GM12878 (cell line): ENCODE measurements around the gene NHLRC4. TPM values are rescaled to one million over a fixed set of nuclear protein-coding genes. Genes with fewer than 3 reads are reported as not detected.

Source experiments
- ATAC-seq: fragments of 200-7000 bp; cut with Tn5 transposase; 3 replicates; pipeline ENCODE4 v1.9.1; 2020; ENCODE audit warnings: mild to moderate bottlenecking, moderate library complexity
- BruUV-seq: library from RNA; stranded (reverse); fragments of 400-500 nt; replicated peaks from 2 replicates; lab custom pipeline; 2021; lab: Mats Ljungman, UMichigan
- CTCF ChIA-PET: fragments of 300-600 bp; sonication (Branson Sonifier 250); formaldehyde crosslinking; extraction: SDS; loops from one replicate; lab custom pipeline; 2021; ENCODE audit warnings: inconsistent platforms; lab: Yijun Ruan, JAX
- POLR2A ChIA-PET: fragments of 350-600 bp; formaldehyde crosslinking; extraction: SDS; loops from one replicate; lab custom pipeline; 2021; ENCODE audit warnings: inconsistent platforms; lab: Charles Lee
- RAD21 ChIA-PET: fragments of 300-600 bp; sonication (Branson Sonifier 250); formaldehyde crosslinking; loops from one replicate; lab custom pipeline; 2023; ENCODE audit warnings: antibody characterized with exemption; ENCODE audit not compliant: unreplicated experiment; lab: Charles Lee
- SMC1A ChIA-PET: fragments of 300-600 bp; sonication (Branson Sonifier 250); formaldehyde crosslinking; loops from one replicate; lab custom pipeline; 2023; ENCODE audit not compliant: unreplicated experiment, uncharacterized antibody; lab: Charles Lee
- DNase-seq: peaks from one replicate; pipeline ENCODE4 v3.0.0-alpha.2; 2011; ENCODE audit warnings: low read depth, low spot score
- FAIRE-seq: peaks from 3 replicates; lab custom pipeline; 2011; peaks lifted over from hg19 to GRCh38; lab: Jason Lieb, UNC
- H2AFZ ChIP-seq: 2 replicates; pipeline ENCODE4 v1.6.0; 2011; ENCODE audit warnings: low read depth, low read length, control low read depth; ENCODE audit not compliant: control insufficient read depth
- H3K27ac ChIP-seq: 2 replicates; pipeline ENCODE4 v1.5.1; 2011; ENCODE audit warnings: control low read depth; ENCODE audit not compliant: control insufficient read depth, insufficient read depth
- H3K27me3 ChIP-seq, 2 experiments: replicated peaks in 1 of 2; 2 replicates each; pipeline versions ENCODE4 v1.6.0 to v1.6.1; 2011; ENCODE audit warnings: low read length in 1 of 2; ENCODE audit not compliant: control insufficient read depth in 2 of 2, insufficient read depth in 2 of 2
- H3K36me3 ChIP-seq, 2 experiments: 2 replicates each; pipeline ENCODE4 v1.5.1; 2011; ENCODE audit warnings: low read length in 1 of 2; ENCODE audit not compliant: control insufficient read depth in 2 of 2, insufficient read depth in 2 of 2
- H3K4me1 ChIP-seq: 2 replicates; pipeline ENCODE4 v1.6.1; 2011; ENCODE audit warnings: mild to moderate bottlenecking, low read length, moderate library complexity, mixed read lengths; ENCODE audit not compliant: control insufficient read depth, insufficient read depth
- H3K4me2 ChIP-seq: 2 replicates; pipeline ENCODE4 v1.6.0; 2011; ENCODE audit warnings: control low read depth; ENCODE audit not compliant: control insufficient read depth, insufficient read depth
- H3K4me3 ChIP-seq: fragments of 200-600 bp; sonication (generic); 2 replicates; pipeline ENCODE4 v1.5.1; 2016
- H3K79me2 ChIP-seq: 2 replicates; pipeline ENCODE4 v1.6.0; 2011; ENCODE audit warnings: low read length; ENCODE audit not compliant: control insufficient read depth, insufficient read depth
- H3K9ac ChIP-seq: 2 replicates; pipeline ENCODE4 v1.8.0; 2011; ENCODE audit warnings: low read length, control low read depth, mixed read lengths; ENCODE audit not compliant: control insufficient read depth, insufficient read depth
- H3K9me3 ChIP-seq: replicated peaks from 3 replicates; pipeline ENCODE4 v1.5.1; 2011; ENCODE audit warnings: mild to moderate bottlenecking, low read length; ENCODE audit not compliant: control insufficient read depth, insufficient read depth
- H4K20me1 ChIP-seq: 2 replicates; pipeline ENCODE4 v1.6.0; 2011; ENCODE audit not compliant: control insufficient read depth, insufficient read depth
- EZH2 ChIP-seq: IDR thresholded peaks from 2 replicates; pipeline ENCODE4 v1.6.1; 2012; ENCODE audit warnings: low read depth, mild to moderate bottlenecking, control low read depth, inconsistent platforms, low read length, borderline replicate concordance; ENCODE audit not compliant: control insufficient read depth
- HDAC2 ChIP-seq: fragments of 200-600 bp; sonication (generic); IDR thresholded peaks from 2 replicates; pipeline ENCODE4 v1.6.1; 2017
- IRF4 ChIP-seq: IDR thresholded peaks from 2 replicates; pipeline ENCODE4 v1.6.1; 2011; ENCODE audit warnings: low read depth, low read length
- KAT2A ChIP-seq: conservative IDR thresholded peaks from 2 replicates; pipeline ENCODE4 v1.6.1; 2011; ENCODE audit warnings: low read depth, low read length; ENCODE audit not compliant: control insufficient read depth
- MAX ChIP-seq: IDR thresholded peaks from 2 replicates; pipeline ENCODE4 v1.6.1; 2012; ENCODE audit warnings: low read depth, low read length, improper control_type of control experiment
- MYC ChIP-seq: IDR thresholded peaks from 2 replicates; pipeline ENCODE4 v1.6.1; 2011; ENCODE audit warnings: mild to moderate bottlenecking, low read length, moderate library complexity, inconsistent platforms; ENCODE audit not compliant: insufficient read depth, insufficient replicate concordance, insufficient read length, severe bottlenecking
- POLR2A ChIP-seq: IDR thresholded peaks from 2 replicates; pipeline ENCODE4 v1.6.1; 2011; ENCODE audit warnings: low read depth, mild to moderate bottlenecking, low read length
- POU2F2 ChIP-seq: IDR thresholded peaks from 3 replicates; pipeline ENCODE4 v1.6.1; 2011; ENCODE audit warnings: low read depth, mild to moderate bottlenecking, low read length, borderline replicate concordance
- RBBP5 ChIP-seq: fragments of 200-600 bp; sonication (generic); conservative IDR thresholded peaks from 2 replicates; pipeline ENCODE4 v1.6.1; 2016
- RELA ChIP-seq: fragments of 450-650 bp; IDR thresholded peaks from 2 replicates; pipeline ENCODE4 v1.8.0; 2014; ENCODE audit warnings: borderline replicate concordance; ENCODE audit not compliant: partially characterized antibody
- RFX5 ChIP-seq: IDR thresholded peaks from 2 replicates; pipeline ENCODE4 v1.6.1; 2011; ENCODE audit warnings: low read depth, low read length, improper control_type of control experiment
- ZBED1 ChIP-seq: IDR thresholded peaks from 2 replicates; pipeline ENCODE4 v1.6.1; 2016; ENCODE audit warnings: borderline replicate concordance
- WGBS: methylation state at CpG from one replicate; pipeline ENCODE4 v1.1.6; 2016; ENCODE audit warnings: low lambda C conversion rate; ENCODE audit not compliant: insufficient replicate concordance, insufficient coverage; ENCODE audit errors: missing lambda C conversion rate; 5-methylcytosine and 5-hydroxymethylcytosine counted together
- in situ Hi-C: fragments of 300-500 bp; cut with MboI; formaldehyde crosslinking; loops from 9 replicates; pipeline ENCODE4 v1.14.3; 2018; ENCODE audit warnings: mixed read lengths
- intact Hi-C: fragments of 100-400 bp; cut with micrococcal nuclease; formaldehyde crosslinking; loops from one replicate; pipeline ENCODE4 v1.14.2; 2022; ENCODE audit not compliant: unreplicated experiment
- polyA plus RNA-seq, 11 experiments: library from polyadenylated mRNA; depleted of rRNA in 4 of 11; unstranded in 6 of 11; stranded (reverse) in 5 of 11; fragments of >200 nt; fragmentation: Nextera tagmentation in 4 of 11; fragmentation: Illumina TruSeq in 1 of 11; extraction: Ambion mirVana in 4 of 11; extraction: Trizol in 1 of 11; gene quantifications; 1 replicate in 1 of 11; 2 replicates in 10 of 11; pipeline versions ENCODE4 v1.2.1 to v1.2.3, GENCODE V29; 2011 to 2016; ENCODE audit warnings: inconsistent platforms in 2 of 11, missing spikeins in 2 of 11, low read depth in 1 of 11
- total RNA-seq, 4 experiments: library from RNA; depleted of rRNA in 3 of 4; stranded (reverse); fragments of >200 nt in 3 of 4; fragmentation: Illumina TruSeq in 1 of 4; extraction: Trizol in 1 of 4; gene quantifications; 2 replicates each; pipeline versions ENCODE4 v1.2.1 to v1.2.3, GENCODE V29; 2013 to 2021
- TF ChIP-seq, protein P1 (sequence below): fragments of 450-650 bp; IDR thresholded peaks from 2 replicates; pipeline ENCODE4 v1.6.1; 2017; ENCODE audit warnings: mild to moderate bottlenecking, moderate library complexity
- TF ChIP-seq, protein P2 (sequence below), 3 experiments: IDR thresholded peaks in 2 of 3; conservative IDR thresholded peaks in 1 of 3; 2 replicates each; pipeline ENCODE4 v1.5.1; 2011; ENCODE audit warnings: low read depth in 3 of 3, low read length in 3 of 3, mild to moderate bottlenecking in 3 of 3, control low read depth in 2 of 3, moderate library complexity in 2 of 3, inconsistent platforms in 1 of 3, mixed read lengths in 1 of 3; ENCODE audit not compliant: control insufficient read depth in 2 of 3, insufficient read depth in 1 of 3; ENCODE audit errors: extremely low read depth in 1 of 3
- TF ChIP-seq, protein P3 (sequence below): fragments of 450-650 bp; IDR thresholded peaks from 2 replicates; pipeline ENCODE4 v1.6.1; 2014; ENCODE audit warnings: mild to moderate bottlenecking

Gene NHLRC4
- total and polyA plus RNA-seq, 10 of the 15 experiments (the other 5 are each of a cell fraction or from before 2014, with no cell fraction given) = 0.07 to 1.1 (median 0.57) TPM; not detected in 3

GRCh38 chr16:540645-541340, 26.0 kb upstream of the NHLRC4 start:
- WGBS = over 99% methylated on average over 28 of the region's 29 CpGs
- CTCF ChIA-PET = interaction anchor here (1.1 kb wide), 1 partner anchor 10 kb away, joined by 3 read pairs; no protein-coding TSS in a partner anchor
- TF ChIP-seq HDAC2 (no peak), RBBP5 (no peak), RELA (no peak), EZH2 (no peak), MYC (no peak), POU2F2 (no peak), IRF4 (no peak), MAX (no peak), KAT2A (no peak), RFX5 (no peak), ZBED1 (no peak), POLR2A (no peak)
- TF ChIP-seq, protein P1, sequence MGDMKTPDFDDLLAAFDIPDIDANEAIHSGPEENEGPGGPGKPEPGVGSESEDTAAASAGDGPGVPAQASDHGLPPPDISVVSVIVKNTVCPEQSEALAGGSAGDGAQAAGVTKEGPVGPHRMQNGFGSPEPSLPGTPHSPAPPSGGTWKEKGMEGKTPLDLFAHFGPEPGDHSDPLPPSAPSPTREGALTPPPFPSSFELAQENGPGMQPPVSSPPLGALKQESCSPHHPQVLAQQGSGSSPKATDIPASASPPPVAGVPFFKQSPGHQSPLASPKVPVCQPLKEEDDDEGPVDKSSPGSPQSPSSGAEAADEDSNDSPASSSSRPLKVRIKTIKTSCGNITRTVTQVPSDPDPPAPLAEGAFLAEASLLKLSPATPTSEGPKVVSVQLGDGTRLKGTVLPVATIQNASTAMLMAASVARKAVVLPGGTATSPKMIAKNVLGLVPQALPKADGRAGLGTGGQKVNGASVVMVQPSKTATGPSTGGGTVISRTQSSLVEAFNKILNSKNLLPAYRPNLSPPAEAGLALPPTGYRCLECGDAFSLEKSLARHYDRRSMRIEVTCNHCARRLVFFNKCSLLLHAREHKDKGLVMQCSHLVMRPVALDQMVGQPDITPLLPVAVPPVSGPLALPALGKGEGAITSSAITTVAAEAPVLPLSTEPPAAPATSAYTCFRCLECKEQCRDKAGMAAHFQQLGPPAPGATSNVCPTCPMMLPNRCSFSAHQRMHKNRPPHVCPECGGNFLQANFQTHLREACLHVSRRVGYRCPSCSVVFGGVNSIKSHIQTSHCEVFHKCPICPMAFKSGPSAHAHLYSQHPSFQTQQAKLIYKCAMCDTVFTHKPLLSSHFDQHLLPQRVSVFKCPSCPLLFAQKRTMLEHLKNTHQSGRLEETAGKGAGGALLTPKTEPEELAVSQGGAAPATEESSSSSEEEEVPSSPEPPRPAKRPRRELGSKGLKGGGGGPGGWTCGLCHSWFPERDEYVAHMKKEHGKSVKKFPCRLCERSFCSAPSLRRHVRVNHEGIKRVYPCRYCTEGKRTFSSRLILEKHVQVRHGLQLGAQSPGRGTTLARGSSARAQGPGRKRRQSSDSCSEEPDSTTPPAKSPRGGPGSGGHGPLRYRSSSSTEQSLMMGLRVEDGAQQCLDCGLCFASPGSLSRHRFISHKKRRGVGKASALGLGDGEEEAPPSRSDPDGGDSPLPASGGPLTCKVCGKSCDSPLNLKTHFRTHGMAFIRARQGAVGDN = no peak
- TF ChIP-seq, protein P2, sequence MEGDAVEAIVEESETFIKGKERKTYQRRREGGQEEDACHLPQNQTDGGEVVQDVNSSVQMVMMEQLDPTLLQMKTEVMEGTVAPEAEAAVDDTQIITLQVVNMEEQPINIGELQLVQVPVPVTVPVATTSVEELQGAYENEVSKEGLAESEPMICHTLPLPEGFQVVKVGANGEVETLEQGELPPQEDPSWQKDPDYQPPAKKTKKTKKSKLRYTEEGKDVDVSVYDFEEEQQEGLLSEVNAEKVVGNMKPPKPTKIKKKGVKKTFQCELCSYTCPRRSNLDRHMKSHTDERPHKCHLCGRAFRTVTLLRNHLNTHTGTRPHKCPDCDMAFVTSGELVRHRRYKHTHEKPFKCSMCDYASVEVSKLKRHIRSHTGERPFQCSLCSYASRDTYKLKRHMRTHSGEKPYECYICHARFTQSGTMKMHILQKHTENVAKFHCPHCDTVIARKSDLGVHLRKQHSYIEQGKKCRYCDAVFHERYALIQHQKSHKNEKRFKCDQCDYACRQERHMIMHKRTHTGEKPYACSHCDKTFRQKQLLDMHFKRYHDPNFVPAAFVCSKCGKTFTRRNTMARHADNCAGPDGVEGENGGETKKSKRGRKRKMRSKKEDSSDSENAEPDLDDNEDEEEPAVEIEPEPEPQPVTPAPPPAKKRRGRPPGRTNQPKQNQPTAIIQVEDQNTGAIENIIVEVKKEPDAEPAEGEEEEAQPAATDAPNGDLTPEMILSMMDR (IDR thresholded peaks at IDR 0.05 in 2 of 3, conservative IDR thresholded peaks at IDR 0.05 in 1 of 3; ENCODE audit: control insufficient read depth in 2 of 3, extremely low read depth in 1 of 3, insufficient read depth in 1 of 3, low read depth in 3 of 3, low read length in 3 of 3) = no peak
- TF ChIP-seq, protein P3, sequence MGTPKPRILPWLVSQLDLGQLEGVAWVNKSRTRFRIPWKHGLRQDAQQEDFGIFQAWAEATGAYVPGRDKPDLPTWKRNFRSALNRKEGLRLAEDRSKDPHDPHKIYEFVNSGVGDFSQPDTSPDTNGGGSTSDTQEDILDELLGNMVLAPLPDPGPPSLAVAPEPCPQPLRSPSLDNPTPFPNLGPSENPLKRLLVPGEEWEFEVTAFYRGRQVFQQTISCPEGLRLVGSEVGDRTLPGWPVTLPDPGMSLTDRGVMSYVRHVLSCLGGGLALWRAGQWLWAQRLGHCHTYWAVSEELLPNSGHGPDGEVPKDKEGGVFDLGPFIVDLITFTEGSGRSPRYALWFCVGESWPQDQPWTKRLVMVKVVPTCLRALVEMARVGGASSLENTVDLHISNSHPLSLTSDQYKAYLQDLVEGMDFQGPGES = no peak

More at GRCh38 chr16:540645-541340, 26.0 kb upstream of the NHLRC4 start:
- Histone ChIP-seq H3K9me3 (no peaks in the 10 kb centered on the region), H2AFZ (no peak overlapping the region), H3K4me3 (no peak overlapping the region), H3K27ac (no peak overlapping the region), H3K9ac (no peak overlapping the region), H3K36me3 (peaks cover 0 to 20% of the 10 kb centered on the region in 2 experiments; a peak in 2 of 4 replicates), H4K20me1 (no peaks in the 10 kb centered on the region), H3K79me2 (no peaks in the 10 kb centered on the region; the same call in 1 of the 2 replicates), H3K4me2 (no peak overlapping the region), H3K27me3 (no peaks in the 10 kb centered on the region), H3K4me1 (no peaks in the 10 kb centered on the region)
- ATAC-seq (no peak), FAIRE-seq (no peak), DNase-seq (no peak)
- intact Hi-C loops = no loop called here
- SMC1A ChIA-PET = no interaction called here
- BruUV-seq = no TSS peak
- in situ Hi-C loops = no loop called here
- RAD21 ChIA-PET = no interaction called here
- POLR2A ChIA-PET = no interaction called here
